Right atrium auricular region (tissue), 2 donors: Measurements from ENCODE around the gene MAN1A2. TPM values are rescaled to one million over a fixed set of nuclear protein-coding genes. Genes with fewer than 3 reads are reported as not detected.

Source experiments
- DNase-seq: peaks from one replicate; pipeline ENCODE4 v3.0.0-alpha.2; 2019; ENCODE audit warnings: low spot score
- H3K27ac ChIP-seq, 2 donors: fragments of 200-600 bp; sonication (generic); 1 replicate in 1 of 2; 2 replicates in 1 of 2; pipeline ENCODE4 v1.5.1; 2016 to 2019
- H3K27me3 ChIP-seq, 2 donors: fragments of 200-600 bp; sonication (generic); one replicate each; pipeline versions ENCODE4 v1.5.1 to v1.6.0; 2017 to 2019
- H3K36me3 ChIP-seq: fragments of 200-600 bp; sonication (generic); one replicate; pipeline ENCODE4 v1.5.1; 2016
- H3K4me1 ChIP-seq, 2 donors: fragments of 200-600 bp; sonication (generic); one replicate each; pipeline versions ENCODE4 v1.5.1 to v1.6.0; 2017 to 2019
- H3K4me3 ChIP-seq, 2 donors: fragments of 200-600 bp; sonication (generic); 1 replicate in 1 of 2; 2 replicates in 1 of 2; pipeline ENCODE4 v1.5.1; 2017 to 2019; ENCODE audit warnings: mild to moderate bottlenecking in 1 of 2, moderate library complexity in 1 of 2
- H3K9me3 ChIP-seq, 2 donors: fragments of 200-600 bp; sonication (generic); one replicate each; pipeline ENCODE4 v1.5.1; 2019
- CTCF ChIP-seq, 2 donors: fragments of 200-600 bp; sonication (generic); IDR thresholded peaks; one replicate each; pipeline ENCODE4 v1.5.1; 2019; ENCODE audit warnings: antibody characterized with exemption in 2 of 2
- total RNA-seq, 2 donors: library from RNA; depleted of rRNA; stranded (reverse); fragments of >200 nt; gene quantifications; one replicate each; pipeline ENCODE4 v1.1.0, GENCODE V29; 2016

The MAN1A2 gene
- total RNA-seq, 2 donors from 2014 or later = 26.7 to 52.7 TPM

- H3K27me3 ChIP-seq = no peaks in the 10 kb centered on the region
- H3K27ac ChIP-seq = no peak overlapping the region
- no peak overlapping the region for H3K4me3 ChIP-seq
- no peaks in the 10 kb centered on the region for H3K4me1 ChIP-seq
- no peaks in the 10 kb centered on the region for H3K36me3 ChIP-seq
- H3K9me3 ChIP-seq = no peaks in the 10 kb centered on the region
- DNase-seq = no peak
- no peak for TF ChIP-seq CTCF (IDR thresholded peaks at IDR 0.05)
These were observed 205.3 kb downstream of the MAN1A2 start for GRCh38 chr1:117572546-117572945.

DNA sequence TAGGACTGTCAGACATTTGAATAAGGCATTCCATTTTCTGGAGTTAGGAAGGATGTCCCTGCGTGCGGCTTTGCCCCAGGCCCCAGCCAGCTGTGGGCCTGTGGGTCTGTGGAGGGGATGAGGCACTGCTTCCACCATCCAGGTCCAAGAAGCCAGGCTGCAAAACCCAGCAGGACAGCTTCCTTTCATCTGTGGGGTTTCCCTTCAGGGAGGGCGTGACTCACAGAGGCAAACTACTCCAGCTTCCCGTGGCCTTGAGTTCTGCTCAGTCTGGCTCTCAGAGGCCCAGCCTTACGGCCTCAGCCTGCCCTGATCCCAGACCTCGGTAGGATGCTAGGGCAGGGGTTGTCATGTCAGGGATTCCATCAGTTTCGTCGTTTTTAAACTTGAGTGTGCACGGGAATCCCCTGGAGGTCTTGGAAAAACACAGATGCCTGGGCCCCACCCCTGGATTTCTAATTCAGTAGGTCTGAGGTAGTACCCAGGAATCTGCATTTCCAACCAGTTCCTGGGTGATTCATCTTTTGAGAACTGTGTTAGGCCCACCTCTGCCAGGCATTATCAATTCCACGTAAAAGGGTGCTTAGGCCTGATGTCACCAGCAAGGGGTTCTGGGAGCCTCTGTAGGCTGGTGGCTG lies 206.3 kb downstream of the MAN1A2 start:
- Histone ChIP-seq H3K27me3 (no peaks in the 10 kb centered on the region), H3K36me3 (no peaks in the 10 kb centered on the region), H3K27ac (no peak overlapping the region), H3K4me3 (no peak overlapping the region), H3K9me3 (no peaks in the 10 kb centered on the region), H3K4me1 (no peaks in the 10 kb centered on the region)
- TF ChIP-seq CTCF (IDR thresholded peaks at IDR 0.05) = no peak
- no peak for DNase-seq

- TF ChIP-seq CTCF (IDR thresholded peaks at IDR 0.05) = no peak
- no peaks in the 10 kb centered on the region for H3K4me1 ChIP-seq
- H3K4me3 ChIP-seq = no peak overlapping the region
- no peaks in the 10 kb centered on the region for H3K27me3 ChIP-seq
- DNase-seq = no peak
- no peaks in the 10 kb centered on the region for H3K36me3 ChIP-seq
- no peak overlapping the region for H3K27ac ChIP-seq
- H3K9me3 ChIP-seq = no peaks in the 10 kb centered on the region
These were observed 207.0 kb downstream of the MAN1A2 start for GRCh38 chr1:117574161-117574835.

DNA sequence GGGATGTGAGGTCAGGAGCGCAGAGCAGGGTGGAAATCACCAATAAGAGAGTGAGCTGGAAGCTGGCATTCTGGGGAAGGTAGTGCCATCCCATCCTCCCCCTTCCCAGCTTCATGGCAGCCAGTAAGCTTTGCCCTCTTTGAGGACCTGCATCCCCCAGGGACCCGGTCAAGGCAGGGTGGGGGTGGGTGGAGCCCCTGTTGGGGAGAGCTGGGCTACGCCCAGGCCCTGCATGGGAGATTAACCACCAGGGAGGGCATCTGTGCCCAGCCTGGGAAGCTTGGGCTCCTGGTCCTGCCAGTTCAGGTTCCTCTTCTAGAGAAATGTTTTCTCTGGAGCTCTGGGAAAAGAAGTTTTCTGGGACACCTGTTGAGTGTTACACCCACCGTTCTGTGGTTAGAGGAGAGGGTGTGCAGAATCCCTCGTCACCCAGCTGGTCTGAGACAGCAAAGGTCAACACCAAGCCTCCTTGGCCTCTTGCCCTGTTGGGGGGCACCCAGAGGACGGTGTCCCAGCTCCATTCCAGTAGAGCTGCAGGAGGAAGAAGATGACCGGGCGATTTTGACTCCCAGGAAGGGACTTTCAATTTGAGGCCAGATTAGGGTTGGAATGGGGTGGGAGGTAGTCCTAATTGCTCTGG lies 208.5 kb downstream of the MAN1A2 start:
- no peak overlapping the region for H3K4me3 ChIP-seq
- TF ChIP-seq CTCF (IDR thresholded peaks at IDR 0.05) = no peak
- DNase-seq = no peak

GRCh38 chr1:117576236-117576635 lies 209.0 kb downstream of the MAN1A2 start:
- Histone ChIP-seq H3K36me3 (no peaks in the 10 kb centered on the region), H3K4me3 (no peak overlapping the region), H3K9me3 (no peaks in the 10 kb centered on the region), H3K4me1 (no peaks in the 10 kb centered on the region), H3K27me3 (no peaks in the 10 kb centered on the region), H3K27ac (no peak overlapping the region)
- no peak for TF ChIP-seq CTCF (IDR thresholded peaks at IDR 0.05)
- DNase-seq = no peak

More for the DNA sequence above, 208.5 kb downstream of the MAN1A2 start:
- H3K27ac ChIP-seq = no peak overlapping the region
- no peaks in the 10 kb centered on the region for H3K4me1 ChIP-seq
- H3K9me3 ChIP-seq = no peaks in the 10 kb centered on the region
- no peaks in the 10 kb centered on the region for H3K36me3 ChIP-seq
- H3K27me3 ChIP-seq = no peaks in the 10 kb centered on the region
